ENCODE measurements around the gene BMAL2.
A peak's percentile ranks its signal among the peaks of the same experiment; 100 is the strongest.

The BMAL2 gene

GRCh38 chr12:27333403-27334009, 870 bp downstream of the BMAL2 start:
- Mint-ChIP-seq H3K27me3 (no peaks in the 10 kb centered on the region), H3K27ac (peak overlapping the region; percentile 89), H3K36me3 (ENCODE audit: low read depth) (peaks cover 6% of the 10 kb centered on the region), H3K4me1 (ENCODE audit: low read depth) (peaks cover 70% of the 10 kb centered on the region), H3K9me3 (no peaks in the 10 kb centered on the region), H3K4me3 (peak overlapping the region; percentile 98)
- intact Hi-C loops (cut with micrococcal nuclease) = loop anchor here (1.0 to 5.0 kb wide), 2 partner anchors 51 to 189 kb away; partner anchors contain the start of gene PPFIBP1

- no peaks in the 10 kb centered on the region for H3K27me3 Mint-ChIP-seq
- peak overlapping the region; percentile 89 for H3K27ac Mint-ChIP-seq
- peaks cover 6% of the 10 kb centered on the region for H3K36me3 Mint-ChIP-seq (ENCODE audit: low read depth)
- intact Hi-C loops (cut with micrococcal nuclease) = loop anchor here (5.0 kb wide), 1 partner anchor 188 kb away; the partner anchor contains the start of gene PPFIBP1
- H3K4me3 Mint-ChIP-seq = peak overlapping the region; percentile 98
- peaks cover 69% of the 10 kb centered on the region for H3K4me1 Mint-ChIP-seq (ENCODE audit: low read depth)
- no peaks in the 10 kb centered on the region for H3K9me3 Mint-ChIP-seq
These were observed 1.5 kb downstream of the BMAL2 start for GRCh38 chr12:27334042-27334720.

- Mint-ChIP-seq H3K27ac (no peak overlapping the region), H3K36me3 (ENCODE audit: low read depth) (peaks cover 6% of the 10 kb centered on the region), H3K4me1 (ENCODE audit: low read depth) (peaks cover 64% of the 10 kb centered on the region), H3K9me3 (no peaks in the 10 kb centered on the region), H3K27me3 (no peaks in the 10 kb centered on the region), H3K4me3 (no peak overlapping the region)
- intact Hi-C loops (cut with micrococcal nuclease) = loop anchor here (5.0 kb wide), 1 partner anchor 188 kb away; the partner anchor contains the start of gene PPFIBP1
These were observed 2.1 kb downstream of the BMAL2 start for GRCh38 chr12:27334721-27335082.

GRCh38 chr12:27335364-27336281, 3.0 kb downstream of the BMAL2 start:
- intact Hi-C loops (cut with micrococcal nuclease) = no loop called here
- Mint-ChIP-seq H3K27me3 (no peaks in the 10 kb centered on the region), H3K9me3 (no peaks in the 10 kb centered on the region), H3K4me3 (no peak overlapping the region), H3K4me1 (ENCODE audit: low read depth) (peaks cover 60% of the 10 kb centered on the region), H3K36me3 (ENCODE audit: low read depth) (peaks cover 6% of the 10 kb centered on the region), H3K27ac (peak overlapping the region; percentile 26)

- Mint-ChIP-seq H3K27me3 (no peaks in the 10 kb centered on the region), H3K27ac (no peak overlapping the region)
These were observed 3.6 kb downstream of the BMAL2 start for GRCh38 chr12:27336282-27336653.

GRCh38 chr12:27337376-27337775, 4.7 kb downstream of the BMAL2 start:
- peaks cover 47% of the 10 kb centered on the region for H3K4me1 Mint-ChIP-seq (ENCODE audit: low read depth)

More at GRCh38 chr12:27336282-27336653, 3.6 kb downstream of the BMAL2 start:
- peaks cover 58% of the 10 kb centered on the region for H3K4me1 Mint-ChIP-seq (ENCODE audit: low read depth)
- H3K36me3 Mint-ChIP-seq (ENCODE audit: low read depth) = peaks cover 6% of the 10 kb centered on the region
- no peak overlapping the region for H3K4me3 Mint-ChIP-seq
- H3K9me3 Mint-ChIP-seq = no peaks in the 10 kb centered on the region
- intact Hi-C loops (cut with micrococcal nuclease) = no loop called here

GRCh38 chr12:27338473-27338872, 5.8 kb downstream of the BMAL2 start:
- Mint-ChIP-seq H3K9me3 (no peaks in the 10 kb centered on the region), H3K4me1 (ENCODE audit: low read depth) (peaks cover 43% of the 10 kb centered on the region), H3K27ac (no peak overlapping the region), H3K4me3 (no peak overlapping the region), H3K36me3 (ENCODE audit: low read depth) (peaks cover 3% of the 10 kb centered on the region), H3K27me3 (no peaks in the 10 kb centered on the region)
- intact Hi-C loops (cut with micrococcal nuclease) = no loop called here

More at GRCh38 chr12:27337376-27337775, 4.7 kb downstream of the BMAL2 start:
- Mint-ChIP-seq H3K27me3 (no peaks in the 10 kb centered on the region), H3K36me3 (ENCODE audit: low read depth) (peaks cover 6% of the 10 kb centered on the region), H3K27ac (peak overlapping the region; percentile 22), H3K9me3 (no peaks in the 10 kb centered on the region), H3K4me3 (no peak overlapping the region)
- intact Hi-C loops (cut with micrococcal nuclease) = no loop called here

GRCh38 chr12:27340971-27341370, 8.3 kb downstream of the BMAL2 start:
- Mint-ChIP-seq H3K4me3 (no peak overlapping the region), H3K9me3 (no peaks in the 10 kb centered on the region), H3K27ac (no peak overlapping the region), H3K4me1 (ENCODE audit: low read depth) (peaks cover 28% of the 10 kb centered on the region), H3K27me3 (no peaks in the 10 kb centered on the region), H3K36me3 (ENCODE audit: low read depth) (no peaks in the 10 kb centered on the region)
- intact Hi-C loops (cut with micrococcal nuclease) = no loop called here

- Mint-ChIP-seq H3K4me3 (no peak overlapping the region), H3K9me3 (no peaks in the 10 kb centered on the region), H3K36me3 (ENCODE audit: low read depth) (no peaks in the 10 kb centered on the region), H3K4me1 (ENCODE audit: low read depth) (peaks cover 29% of the 10 kb centered on the region), H3K27ac (no peak overlapping the region), H3K27me3 (no peaks in the 10 kb centered on the region)
- intact Hi-C loops (cut with micrococcal nuclease) = no loop called here
These were observed 9.9 kb downstream of the BMAL2 start for GRCh38 chr12:27342536-27342935.

GRCh38 chr12:27343255-27344000, 10.8 kb downstream of the BMAL2 start:
- intact Hi-C loops (cut with micrococcal nuclease) = no loop called here
- Mint-ChIP-seq H3K36me3 (ENCODE audit: low read depth) (no peaks in the 10 kb centered on the region), H3K9me3 (no peaks in the 10 kb centered on the region), H3K4me1 (ENCODE audit: low read depth) (peaks cover 20% of the 10 kb centered on the region), H3K4me3 (no peak overlapping the region), H3K27ac (no peak overlapping the region), H3K27me3 (no peaks in the 10 kb centered on the region)

GRCh38 chr12:27344246-27344645, 11.6 kb downstream of the BMAL2 start:
- H3K27me3 Mint-ChIP-seq = no peaks in the 10 kb centered on the region
- intact Hi-C loops (cut with micrococcal nuclease) = no loop called here
- peaks cover 20% of the 10 kb centered on the region for H3K4me1 Mint-ChIP-seq (ENCODE audit: low read depth)
- no peak overlapping the region for H3K4me3 Mint-ChIP-seq
- H3K27ac Mint-ChIP-seq = no peak overlapping the region
- H3K36me3 Mint-ChIP-seq (ENCODE audit: low read depth) = no peaks in the 10 kb centered on the region
- H3K9me3 Mint-ChIP-seq = no peaks in the 10 kb centered on the region

- Mint-ChIP-seq H3K4me1 (ENCODE audit: low read depth) (peaks cover 20% of the 10 kb centered on the region), H3K4me3 (no peak overlapping the region), H3K9me3 (no peaks in the 10 kb centered on the region), H3K36me3 (ENCODE audit: low read depth) (no peaks in the 10 kb centered on the region), H3K27me3 (no peaks in the 10 kb centered on the region), H3K27ac (no peak overlapping the region)
- intact Hi-C loops (cut with micrococcal nuclease) = no loop called here
These were observed 12.1 kb downstream of the BMAL2 start for GRCh38 chr12:27344760-27345159.

GRCh38 chr12:27345376-27345775, 12.7 kb downstream of the BMAL2 start:
- no peaks in the 10 kb centered on the region for H3K27me3 Mint-ChIP-seq
- H3K4me1 Mint-ChIP-seq (ENCODE audit: low read depth) = peaks cover 19% of the 10 kb centered on the region
- no peaks in the 10 kb centered on the region for H3K9me3 Mint-ChIP-seq
- no peak overlapping the region for H3K27ac Mint-ChIP-seq
- intact Hi-C loops (cut with micrococcal nuclease) = no loop called here
- no peaks in the 10 kb centered on the region for H3K36me3 Mint-ChIP-seq (ENCODE audit: low read depth)
- H3K4me3 Mint-ChIP-seq = no peak overlapping the region

Data from dendritic cell treated with granulocyte-macrophage colony-stimulating factor and Interleukin-4, amounts not matched to agents 40 ng/mL and 50 ng/mL, for 4 days (primary cell).